ENCODE results near the gene ACTN3. TPM values are rescaled to one million over a fixed set of nuclear protein-coding genes. Genes with fewer than 3 reads are reported as not detected.
"Not testable (repeated sequence)": the region's sequence is repeated elsewhere in the genome, so short reads cannot be mapped to it uniquely, and the experiment has no call there.

The ACTN3 gene
- total RNA-seq, 2 donors from 2014 or later: not detected

DNA sequence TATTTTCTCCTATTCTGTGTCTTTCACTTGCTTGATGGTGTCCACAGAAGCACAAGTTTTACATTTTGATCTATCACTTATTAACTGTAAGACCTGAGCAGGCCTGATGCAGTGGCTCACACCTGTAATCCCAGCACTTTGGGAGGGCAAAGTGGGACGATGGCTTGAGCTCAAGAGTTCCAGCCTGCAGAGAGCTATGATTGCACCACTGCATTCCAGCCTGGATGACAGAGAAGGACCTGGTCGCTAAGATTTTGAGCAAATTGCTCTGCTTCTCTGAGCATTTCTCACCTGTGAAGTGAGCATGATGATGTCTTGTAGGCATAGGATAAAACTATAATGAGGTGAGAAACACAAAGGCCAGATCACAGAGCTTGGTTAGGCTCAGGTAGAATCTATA lies 39.4 kb downstream of the ACTN3 start:
- TF ChIP-seq CTCF (IDR thresholded peaks at IDR 0.05): no peak
- no peak for TF ChIP-seq POLR2A (IDR thresholded peaks at IDR 0.05)
- intact Hi-C loops (cut with DNase I): no loop called here
- no peak for DNase-seq
- no peaks in the 10 kb centered on the region for H3K27me3 ChIP-seq
- H3K4me3 ChIP-seq: no peak overlapping the region
- no peak for ATAC-seq
- H3K27ac ChIP-seq: no peak overlapping the region
- no peaks in the 10 kb centered on the region for H3K36me3 ChIP-seq (replicated peaks in 1 of 2; ENCODE audit: insufficient read depth in 1 of 2, low read depth in 2 of 2)
- no peaks in the 10 kb centered on the region for H3K4me1 ChIP-seq
- 39 to 57% methylated on average over 2 of the region's 2 CpGs for WGBS, 2 donors
- no peaks in the 10 kb centered on the region for H3K9me3 ChIP-seq

- peaks cover 18% of the 10 kb centered on the region for H3K4me1 ChIP-seq
- DNase-seq; H3K36me3 ChIP-seq (replicated peaks in 1 of 2; ENCODE audit: insufficient read depth in 1 of 2, low read depth in 2 of 2); H3K27me3 ChIP-seq; H3K27ac ChIP-seq; H3K9me3 ChIP-seq; intact Hi-C loops (cut with DNase I); H3K4me3 ChIP-seq; ATAC-seq: not testable (repeated sequence)
- 55 to 65% methylated on average over 2 of the region's 2 CpGs for WGBS, 2 donors
Observed at GRCh38 chr11:66589315-66589714, 42.6 kb downstream of the ACTN3 start.

- Histone ChIP-seq H3K27me3 (no peaks in the 10 kb centered on the region), H3K36me3 (replicated peaks in 1 of 2; ENCODE audit: insufficient read depth in 1 of 2, low read depth in 2 of 2) (no peaks in the 10 kb centered on the region), H3K27ac (no peak overlapping the region), H3K4me1 (peaks cover 24% of the 10 kb centered on the region), H3K4me3 (no peak overlapping the region), H3K9me3 (no peaks in the 10 kb centered on the region)
- DNase-seq (no peak), ATAC-seq (no peak)
- TF ChIP-seq POLR2A (IDR thresholded peaks at IDR 0.05) (no peak), CTCF (IDR thresholded peaks at IDR 0.05) (no peak)
- 96 to 97% methylated on average over 6 to 7 of the region's 7 CpGs for WGBS, 2 donors
- intact Hi-C loops (cut with DNase I): no loop called here
Observed at GRCh38 chr11:66589996-66590675, 43.4 kb downstream of the ACTN3 start.

GRCh38 chr11:66591175-66591574 lies 44.5 kb downstream of the ACTN3 start:
- intact Hi-C loops (cut with DNase I): no loop called here
- H3K4me1 ChIP-seq: peaks cover 32% of the 10 kb centered on the region
- TF ChIP-seq POLR2A (IDR thresholded peaks at IDR 0.05) (no peak), CTCF (IDR thresholded peaks at IDR 0.05) (no peak)
- no peaks in the 10 kb centered on the region for H3K36me3 ChIP-seq (replicated peaks in 1 of 2; ENCODE audit: insufficient read depth in 1 of 2, low read depth in 2 of 2)
- no peak overlapping the region for H3K27ac ChIP-seq
- H3K4me3 ChIP-seq: no peak overlapping the region
- DNase-seq (no peak), ATAC-seq (no peak)
- H3K27me3 ChIP-seq: no peaks in the 10 kb centered on the region
- 41 to 55% methylated on average over 2 of the region's 2 CpGs for WGBS, 2 donors
- H3K9me3 ChIP-seq: no peaks in the 10 kb centered on the region

- Histone ChIP-seq H3K27me3 (no peaks in the 10 kb centered on the region), H3K9me3 (no peaks in the 10 kb centered on the region), H3K4me1 (peaks cover 32% of the 10 kb centered on the region), H3K36me3 (replicated peaks in 1 of 2; ENCODE audit: insufficient read depth in 1 of 2, low read depth in 2 of 2) (no peaks in the 10 kb centered on the region), H3K4me3 (peak within 1 kb of the TSS; percentile 9 to 40), H3K27ac (peak within 1 kb of the TSS; percentile 54 to 84 (median 71))
- ATAC-seq: peak; percentile 98
- 16 to 90% methylated on average over 2 to 68 of the region's 68 CpGs for WGBS, 2 donors
- intact Hi-C loops (cut with DNase I): no loop called here
- peak; percentile 99 to 100 (median 100) for DNase-seq
- TF ChIP-seq CTCF (IDR thresholded peaks at IDR 0.05) (peak; percentile 47 to 92 (median 66)), POLR2A (IDR thresholded peaks at IDR 0.05) (peak; percentile 59 to 85 (median 81))
Observed at GRCh38 chr11:66592457-66593302, 46.0 kb downstream of the ACTN3 start, which contains the start of the genes CCDC87 and CCS. Gene CCDC87 (minus strand): TSS chr11:66593063. CDS start chr11:66593015, 48 bp downstream. Gene CCS (plus strand): TSS chr11:66593185. CDS start chr11:66593262, 77 bp downstream.

Measured in body of pancreas (tissue), 4 donors.